ENCODE results near the gene CBY1.

CBY1 gene

DNA sequence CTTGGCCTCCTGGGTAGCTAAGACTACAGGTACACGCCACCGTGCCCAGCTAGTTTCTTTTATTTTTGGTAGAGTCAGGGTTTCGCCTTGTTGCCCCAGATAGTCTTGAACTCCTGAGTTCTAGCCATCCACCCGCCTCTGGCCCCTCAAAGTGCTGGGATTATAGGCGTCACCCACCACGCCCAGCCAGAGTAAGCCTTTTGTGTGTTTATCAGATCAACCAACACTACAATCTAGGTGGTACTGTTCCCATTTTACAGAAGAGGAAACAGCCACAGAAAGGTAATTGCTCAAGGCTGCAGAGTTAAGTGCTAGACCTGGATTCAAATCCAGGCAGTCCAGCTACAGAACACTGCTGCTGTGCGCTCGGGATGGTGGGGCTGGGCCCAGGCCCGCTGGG, 28.5 kb downstream of the CBY1 start:
- Histone ChIP-seq H3K27me3 (replicated peaks; ENCODE audit: insufficient read depth, low read length) (no peaks in the 10 kb centered on the region), H3K9me2 (replicated peaks; ENCODE audit: insufficient read depth, low read length) (no peaks in the 10 kb centered on the region), H3K4me3 (ENCODE audit: low read length) (no peak overlapping the region), H3K9me3 (replicated peaks; ENCODE audit: insufficient read depth, low read length) (no peaks in the 10 kb centered on the region), H3K27ac (ENCODE audit: low read length) (no peak overlapping the region), H3K4me1 (ENCODE audit: low read length) (peaks cover 6% of the 10 kb centered on the region; the same call in 1 of the 2 replicates), H2AFZ (ENCODE audit: low read length) (no peak overlapping the region), H3K4me2 (ENCODE audit: low read depth, low read length) (no peak overlapping the region), H3K36me3 (replicated peaks; ENCODE audit: insufficient read depth, low read length) (peaks cover 8% of the 10 kb centered on the region; the same call in 1 of the 2 replicates), H4K20me1 (ENCODE audit: insufficient read depth, low read length) (no peaks in the 10 kb centered on the region), H3K79me2 (ENCODE audit: low read length) (peaks cover 27% of the 10 kb centered on the region), H3F3A (ENCODE audit: insufficient read depth, low read length) (peaks cover under 1% of the 10 kb centered on the region; the same call in 1 of the 2 replicates), H3K9ac (ENCODE audit: low read length) (no peak overlapping the region)
- TF ChIP-seq EZH2phosphoT487 (IDR thresholded peaks at IDR 0.05; ENCODE audit: low read length) (no peak), EZH2 (optimal IDR thresholded peaks at IDR 0.05; ENCODE audit: low read depth, low read length) (no peak)
- TF ChIP-seq, protein P1, sequence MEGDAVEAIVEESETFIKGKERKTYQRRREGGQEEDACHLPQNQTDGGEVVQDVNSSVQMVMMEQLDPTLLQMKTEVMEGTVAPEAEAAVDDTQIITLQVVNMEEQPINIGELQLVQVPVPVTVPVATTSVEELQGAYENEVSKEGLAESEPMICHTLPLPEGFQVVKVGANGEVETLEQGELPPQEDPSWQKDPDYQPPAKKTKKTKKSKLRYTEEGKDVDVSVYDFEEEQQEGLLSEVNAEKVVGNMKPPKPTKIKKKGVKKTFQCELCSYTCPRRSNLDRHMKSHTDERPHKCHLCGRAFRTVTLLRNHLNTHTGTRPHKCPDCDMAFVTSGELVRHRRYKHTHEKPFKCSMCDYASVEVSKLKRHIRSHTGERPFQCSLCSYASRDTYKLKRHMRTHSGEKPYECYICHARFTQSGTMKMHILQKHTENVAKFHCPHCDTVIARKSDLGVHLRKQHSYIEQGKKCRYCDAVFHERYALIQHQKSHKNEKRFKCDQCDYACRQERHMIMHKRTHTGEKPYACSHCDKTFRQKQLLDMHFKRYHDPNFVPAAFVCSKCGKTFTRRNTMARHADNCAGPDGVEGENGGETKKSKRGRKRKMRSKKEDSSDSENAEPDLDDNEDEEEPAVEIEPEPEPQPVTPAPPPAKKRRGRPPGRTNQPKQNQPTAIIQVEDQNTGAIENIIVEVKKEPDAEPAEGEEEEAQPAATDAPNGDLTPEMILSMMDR (IDR thresholded peaks at IDR 0.05; ENCODE audit: low read length) = no peak
- no peak for DNase-seq

DNA sequence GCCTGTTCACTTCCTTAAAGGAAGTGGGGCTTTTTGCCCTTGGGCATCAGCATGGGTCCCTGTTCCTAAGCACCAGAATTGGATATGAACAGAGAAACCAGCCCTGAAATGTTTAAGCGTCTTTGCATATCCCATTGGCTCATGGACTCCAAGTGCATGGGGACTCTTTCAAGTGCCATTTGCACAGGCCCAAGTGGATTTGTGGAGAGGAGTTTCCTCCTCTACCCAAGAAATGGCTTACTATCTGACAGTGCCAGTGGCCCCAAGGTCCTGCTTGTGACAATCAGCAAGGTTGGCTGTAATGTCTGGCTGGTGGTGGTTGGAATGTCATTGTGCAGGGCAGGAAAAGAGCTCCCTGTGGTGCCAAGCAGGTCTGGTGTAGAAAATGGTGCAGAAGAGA, 29.3 kb downstream of the CBY1 start:
- DNase-seq = no peak
- Histone ChIP-seq H3K27ac (ENCODE audit: low read length) (no peak overlapping the region), H3K4me1 (ENCODE audit: low read length) (peaks cover 6% of the 10 kb centered on the region; the same call in 1 of the 2 replicates), H3K27me3 (replicated peaks; ENCODE audit: insufficient read depth, low read length) (no peaks in the 10 kb centered on the region), H4K20me1 (ENCODE audit: insufficient read depth, low read length) (no peaks in the 10 kb centered on the region), H3K4me2 (ENCODE audit: low read depth, low read length) (no peak overlapping the region), H3K79me2 (ENCODE audit: low read length) (peaks cover 27% of the 10 kb centered on the region), H3F3A (ENCODE audit: insufficient read depth, low read length) (peaks cover 3% of the 10 kb centered on the region; the same call in 1 of the 2 replicates), H2AFZ (ENCODE audit: low read length) (no peak overlapping the region), H3K9ac (ENCODE audit: low read length) (no peak overlapping the region), H3K4me3 (ENCODE audit: low read length) (no peak overlapping the region), H3K9me3 (replicated peaks; ENCODE audit: insufficient read depth, low read length) (no peaks in the 10 kb centered on the region), H3K9me2 (replicated peaks; ENCODE audit: insufficient read depth, low read length) (no peaks in the 10 kb centered on the region), H3K36me3 (replicated peaks; ENCODE audit: insufficient read depth, low read length) (peaks cover 8% of the 10 kb centered on the region; the same call in 1 of the 2 replicates)
- TF ChIP-seq, protein P1 (IDR thresholded peaks at IDR 0.05; ENCODE audit: low read length) = no peak
- TF ChIP-seq EZH2phosphoT487 (IDR thresholded peaks at IDR 0.05; ENCODE audit: low read length) = no peak
- TF ChIP-seq EZH2 (optimal IDR thresholded peaks at IDR 0.05; ENCODE audit: low read depth, low read length) = no peak

DNA sequence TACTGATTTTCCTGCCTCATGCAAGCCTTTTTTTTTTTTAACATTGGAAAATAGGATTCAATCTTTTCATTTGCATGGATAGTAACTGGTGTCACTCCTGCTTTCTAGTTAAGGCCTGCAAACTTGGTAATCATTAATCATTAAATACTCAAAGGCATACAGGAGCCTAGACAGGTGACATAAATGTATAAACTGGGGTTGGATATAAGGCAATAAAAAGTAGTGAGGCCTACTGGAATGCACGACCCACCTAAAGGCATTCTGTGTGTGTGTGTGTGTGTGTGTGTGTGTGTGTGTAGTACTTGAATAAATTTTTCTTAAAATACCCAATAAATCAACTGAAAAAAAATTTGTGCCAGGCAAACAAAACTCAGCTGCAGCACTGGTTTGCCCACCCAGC, 33.2 kb downstream of the CBY1 start:
- H3F3A ChIP-seq (ENCODE audit: insufficient read depth, low read length) = peaks cover 3% of the 10 kb centered on the region; the same call in 1 of the 2 replicates
- H4K20me1 ChIP-seq (ENCODE audit: insufficient read depth, low read length) = no peaks in the 10 kb centered on the region
- no peaks in the 10 kb centered on the region for H3K4me1 ChIP-seq (ENCODE audit: low read length)
- H3K79me2 ChIP-seq (ENCODE audit: low read length) = peaks cover 27% of the 10 kb centered on the region
- H3K27ac ChIP-seq (ENCODE audit: low read length) = no peak overlapping the region
- no peak for DNase-seq
- TF ChIP-seq EZH2phosphoT487 (IDR thresholded peaks at IDR 0.05; ENCODE audit: low read length) = no peak
- TF ChIP-seq, protein P1 (IDR thresholded peaks at IDR 0.05; ENCODE audit: low read length) = no peak
- TF ChIP-seq EZH2 (optimal IDR thresholded peaks at IDR 0.05; ENCODE audit: low read depth, low read length) = no peak
- no peaks in the 10 kb centered on the region; the same call in 1 of the 2 replicates for H3K36me3 ChIP-seq (replicated peaks; ENCODE audit: insufficient read depth, low read length)
- no peaks in the 10 kb centered on the region for H3K9me3 ChIP-seq (replicated peaks; ENCODE audit: insufficient read depth, low read length)
- no peak overlapping the region for H3K4me3 ChIP-seq (ENCODE audit: low read length)
- H3K9me2 ChIP-seq (replicated peaks; ENCODE audit: insufficient read depth, low read length) = no peaks in the 10 kb centered on the region
- no peak overlapping the region for H2AFZ ChIP-seq (ENCODE audit: low read length)
- no peak overlapping the region for H3K9ac ChIP-seq (ENCODE audit: low read length)
- H3K4me2 ChIP-seq (ENCODE audit: low read depth, low read length) = no peak overlapping the region
- no peaks in the 10 kb centered on the region for H3K27me3 ChIP-seq (replicated peaks; ENCODE audit: insufficient read depth, low read length)

All from MM.1S (cell line).